GM19099 (cell line): ENCODE results near the gene LGR4.

Source experiments
- POLR2A ChIP-seq: IDR thresholded peaks from 3 replicates; pipeline ENCODE4 v1.6.1; 2011; ENCODE audit warnings: low read depth; ENCODE audit not compliant: insufficient read length; ENCODE audit errors: extremely low read depth

Gene LGR4

DNA sequence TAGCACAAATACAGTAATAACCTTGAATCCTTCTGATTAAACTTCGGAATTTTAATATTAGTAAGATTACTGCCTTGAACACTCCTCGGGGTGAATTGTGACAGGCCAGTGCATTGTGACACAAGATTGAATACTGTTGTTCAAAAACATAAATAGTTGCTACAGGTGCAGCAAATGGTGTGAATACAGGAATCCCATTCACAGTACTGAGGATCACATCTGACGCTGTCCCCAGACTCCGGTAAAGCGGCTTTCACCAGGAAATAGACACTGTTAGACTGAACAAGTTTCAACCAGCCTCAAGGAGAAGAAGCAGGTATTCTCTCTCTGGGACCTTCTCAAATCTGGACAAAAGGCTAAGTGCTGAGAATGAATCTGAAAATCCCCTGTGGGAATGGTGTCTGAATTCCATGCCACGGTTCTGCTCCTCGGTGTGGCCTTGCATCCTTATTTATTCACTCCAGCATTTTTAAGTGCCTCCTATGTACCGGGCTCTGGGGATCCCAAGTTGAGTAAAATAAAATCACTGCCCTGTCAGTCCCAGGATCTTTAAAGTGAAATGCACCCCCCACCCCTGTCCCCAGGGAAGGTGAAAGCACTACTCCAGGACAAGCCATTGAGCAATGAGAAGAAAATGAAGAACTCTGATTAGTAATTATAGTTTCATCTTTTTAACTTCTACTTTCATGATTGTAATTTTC, 3.4 kb downstream of the LGR4 start:
- TF ChIP-seq POLR2A = no peak

GRCh38 chr11:27468209-27468994, 4.2 kb downstream of the LGR4 start:
- TF ChIP-seq POLR2A = no peak

- no peak for TF ChIP-seq POLR2A
Measured at GRCh38 chr11:27467181-27467913, 5.2 kb downstream of the LGR4 start.

GRCh38 chr11:27466363-27466762, 6.2 kb downstream of the LGR4 start:
- no peak for TF ChIP-seq POLR2A

GRCh38 chr11:27465629-27466028, 7.0 kb downstream of the LGR4 start:
- no peak for TF ChIP-seq POLR2A

GRCh38 chr11:27464909-27465308, 7.7 kb downstream of the LGR4 start:
- TF ChIP-seq POLR2A = no peak

DNA sequence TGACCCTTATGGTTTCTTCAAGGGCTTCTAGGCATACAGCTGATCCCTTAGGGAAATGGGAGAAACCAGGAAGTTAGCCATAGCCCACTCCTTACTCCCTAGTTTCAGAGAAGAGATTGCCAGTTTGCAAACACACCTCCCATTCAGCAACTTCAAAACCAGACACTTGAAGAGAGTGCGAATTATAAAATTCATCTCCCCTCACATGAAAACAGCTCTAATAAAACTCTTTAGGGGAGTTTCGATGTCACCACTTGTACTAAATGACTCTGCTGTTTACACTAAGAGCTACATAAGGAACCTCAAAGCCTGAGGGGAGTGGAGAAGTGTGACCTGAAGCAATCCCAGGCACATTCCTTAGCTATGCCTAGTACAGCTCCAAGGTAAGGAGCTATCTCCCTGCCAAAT, 8.3 kb downstream of the LGR4 start:
- no peak for TF ChIP-seq POLR2A

DNA sequence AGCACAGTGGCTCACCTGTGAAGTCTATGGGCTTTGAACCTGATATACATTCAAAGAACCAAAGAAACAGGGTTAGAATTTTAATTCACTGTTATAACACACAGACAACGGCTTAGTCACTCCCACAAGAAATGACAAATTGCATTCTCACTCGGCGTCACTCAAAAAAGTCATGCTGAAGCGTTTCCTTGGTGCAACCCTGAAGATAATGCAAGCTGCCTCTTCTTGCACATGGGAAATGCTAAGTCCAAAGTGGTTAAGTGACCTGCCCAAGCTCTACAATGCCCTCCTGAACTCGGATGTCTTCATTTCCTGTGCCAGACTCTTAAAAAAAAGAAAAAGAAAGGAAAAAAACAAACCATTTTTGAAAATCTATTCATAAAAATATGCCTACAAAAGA, 10.0 kb downstream of the LGR4 start:
- TF ChIP-seq POLR2A = no peak

GRCh38 chr11:27460158-27460978, 12.2 kb downstream of the LGR4 start:
- TF ChIP-seq POLR2A = no peak

- TF ChIP-seq POLR2A = no peak
Measured at GRCh38 chr11:27459191-27459590, 13.4 kb downstream of the LGR4 start.

GRCh38 chr11:27458182-27458581, 14.4 kb downstream of the LGR4 start:
- no peak for TF ChIP-seq POLR2A

DNA sequence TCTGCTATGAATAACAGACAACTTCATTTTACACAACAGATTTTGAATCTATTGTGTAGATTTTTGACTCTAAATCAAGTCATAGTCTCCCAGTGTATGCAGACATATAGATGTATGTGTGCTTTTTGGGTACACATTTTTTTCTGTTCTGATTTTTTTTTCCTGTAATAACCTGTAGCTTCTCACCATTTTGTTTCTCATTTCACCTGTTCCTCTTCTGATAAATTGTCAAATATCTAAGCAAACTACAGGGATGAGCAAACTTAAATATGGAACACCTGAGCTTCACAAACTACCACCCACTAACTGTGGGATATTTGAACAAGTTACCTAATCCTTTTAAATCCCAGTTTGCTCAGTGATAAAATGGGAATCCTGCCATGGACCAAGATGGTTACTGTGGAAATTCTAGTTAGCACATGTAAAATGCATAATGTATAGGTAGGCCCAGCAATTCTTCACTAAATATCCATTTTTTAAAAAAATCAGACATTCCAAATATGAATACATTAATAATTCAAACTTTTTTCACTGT, 15.7 kb downstream of the LGR4 start:
- no peak for TF ChIP-seq POLR2A

DNA sequence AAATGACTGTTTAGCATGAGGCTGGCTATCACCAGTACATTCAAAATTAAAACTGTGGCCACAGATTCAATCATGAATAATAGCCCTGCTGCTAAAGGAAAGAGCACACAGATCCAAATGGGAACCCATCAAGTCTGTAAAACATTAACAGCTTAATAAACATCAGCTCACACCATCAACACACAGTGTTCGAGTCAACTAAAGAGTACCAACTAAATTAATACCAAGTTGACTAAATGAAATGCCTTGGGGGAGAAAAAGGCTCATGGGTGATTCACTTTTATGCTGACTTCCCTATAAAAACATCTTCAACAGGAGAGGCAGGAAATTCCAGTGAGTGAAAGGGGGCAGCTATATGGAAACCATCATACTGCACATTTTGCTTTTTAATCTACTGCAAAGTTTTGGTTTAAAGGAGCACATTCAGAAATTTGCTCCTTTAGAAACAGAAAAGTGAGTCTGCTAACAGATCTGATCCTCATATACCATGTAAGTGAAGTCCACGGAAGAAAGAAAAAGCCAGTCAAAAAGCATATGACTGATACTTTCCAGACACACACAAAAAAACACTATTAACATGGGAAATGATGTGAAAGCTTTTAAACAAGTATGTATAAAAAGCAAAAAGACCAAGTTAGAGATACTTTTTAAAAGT, 16.3 kb downstream of the LGR4 start:
- TF ChIP-seq POLR2A = no peak

GRCh38 chr11:27455667-27456066, 16.9 kb downstream of the LGR4 start:
- TF ChIP-seq POLR2A = no peak
